Rectal smooth muscle tissue (tissue), 1 donor: ENCODE results near the gene CDK2AP2.

Experiments
- H3K27ac ChIP-seq: one replicate; pipeline ENCODE4 v1.7.0; 2013; ENCODE audit warnings: low read depth, low read length, inconsistent platforms
- H3K27me3 ChIP-seq: one replicate; pipeline ENCODE4 v1.7.0; 2013; ENCODE audit warnings: low read length; ENCODE audit not compliant: control insufficient read depth, insufficient read depth
- H3K36me3 ChIP-seq: one replicate; pipeline ENCODE4 v1.7.0; 2013; ENCODE audit warnings: low read length; ENCODE audit not compliant: control insufficient read depth, insufficient read depth
- H3K4me1 ChIP-seq: one replicate; pipeline ENCODE4 v1.7.0; 2013; ENCODE audit warnings: low read length; ENCODE audit not compliant: control insufficient read depth, insufficient read depth
- H3K4me3 ChIP-seq: one replicate; pipeline ENCODE4 v1.7.0; 2013; ENCODE audit warnings: low read length
- H3K9ac ChIP-seq: one replicate; pipeline ENCODE4 v1.7.0; 2013; ENCODE audit warnings: low read length

The CDK2AP2 gene

GRCh38 chr11:67497656-67498291, 10.2 kb downstream of the CDK2AP2 start:
- H3K4me1 ChIP-seq: no peaks in the 10 kb centered on the region
- no peak overlapping the region for H3K9ac ChIP-seq
- no peak overlapping the region for H3K27ac ChIP-seq
- no peaks in the 10 kb centered on the region for H3K27me3 ChIP-seq
- H3K36me3 ChIP-seq: peaks cover 6% of the 10 kb centered on the region
- no peak overlapping the region for H3K4me3 ChIP-seq

GRCh38 chr11:67496113-67496512, 11.8 kb downstream of the CDK2AP2 start:
- Histone ChIP-seq H3K4me3 (no peak overlapping the region), H3K4me1 (no peaks in the 10 kb centered on the region), H3K9ac (no peak overlapping the region), H3K27ac (no peak overlapping the region), H3K36me3 (peaks cover 6% of the 10 kb centered on the region), H3K27me3 (no peaks in the 10 kb centered on the region)

- H3K4me1 ChIP-seq: no peaks in the 10 kb centered on the region
- no peak overlapping the region for H3K27ac ChIP-seq
- H3K27me3 ChIP-seq: no peaks in the 10 kb centered on the region
- no peak overlapping the region for H3K4me3 ChIP-seq
- peaks cover 6% of the 10 kb centered on the region for H3K36me3 ChIP-seq
- H3K9ac ChIP-seq: no peak overlapping the region
Measured at GRCh38 chr11:67495234-67496005, 12.5 kb downstream of the CDK2AP2 start.

GRCh38 chr11:67494371-67495233, 13.4 kb downstream of the CDK2AP2 start:
- no peaks in the 10 kb centered on the region for H3K27me3 ChIP-seq
- H3K27ac ChIP-seq: no peak overlapping the region
- no peak overlapping the region for H3K9ac ChIP-seq
- no peak overlapping the region for H3K4me3 ChIP-seq
- peaks cover 12% of the 10 kb centered on the region for H3K36me3 ChIP-seq
- no peaks in the 10 kb centered on the region for H3K4me1 ChIP-seq

- H3K9ac ChIP-seq: no peak overlapping the region
- peaks cover 11% of the 10 kb centered on the region for H3K36me3 ChIP-seq
- no peak overlapping the region for H3K4me3 ChIP-seq
- H3K27me3 ChIP-seq: no peaks in the 10 kb centered on the region
- H3K4me1 ChIP-seq: no peaks in the 10 kb centered on the region
- H3K27ac ChIP-seq: no peak overlapping the region
Measured at GRCh38 chr11:67493548-67494370, 14.2 kb downstream of the CDK2AP2 start.

GRCh38 chr11:67492801-67493547, 15.0 kb downstream of the CDK2AP2 start:
- no peak overlapping the region for H3K9ac ChIP-seq
- no peaks in the 10 kb centered on the region for H3K27me3 ChIP-seq
- H3K27ac ChIP-seq: no peak overlapping the region
- no peak overlapping the region for H3K4me3 ChIP-seq
- H3K36me3 ChIP-seq: peaks cover 11% of the 10 kb centered on the region
- H3K4me1 ChIP-seq: no peaks in the 10 kb centered on the region

GRCh38 chr11:67492069-67492727, 15.8 kb downstream of the CDK2AP2 start:
- no peak overlapping the region for H3K9ac ChIP-seq
- H3K27me3 ChIP-seq: no peaks in the 10 kb centered on the region
- no peaks in the 10 kb centered on the region for H3K4me1 ChIP-seq
- no peak overlapping the region for H3K4me3 ChIP-seq
- H3K36me3 ChIP-seq: peaks cover 14% of the 10 kb centered on the region
- no peak overlapping the region for H3K27ac ChIP-seq

GRCh38 chr11:67491276-67492068, 16.5 kb downstream of the CDK2AP2 start:
- Histone ChIP-seq H3K4me1 (no peaks in the 10 kb centered on the region), H3K4me3 (no peak overlapping the region), H3K36me3 (peaks cover 14% of the 10 kb centered on the region), H3K27me3 (no peaks in the 10 kb centered on the region), H3K9ac (no peak overlapping the region), H3K27ac (no peak overlapping the region)

GRCh38 chr11:67490727-67491065, 17.3 kb downstream of the CDK2AP2 start:
- no peak overlapping the region for H3K4me3 ChIP-seq
- peaks cover 11% of the 10 kb centered on the region for H3K36me3 ChIP-seq
- H3K4me1 ChIP-seq: no peaks in the 10 kb centered on the region
- no peaks in the 10 kb centered on the region for H3K27me3 ChIP-seq
- no peak overlapping the region for H3K27ac ChIP-seq
- H3K9ac ChIP-seq: no peak overlapping the region

- no peaks in the 10 kb centered on the region for H3K27me3 ChIP-seq
- no peak overlapping the region for H3K27ac ChIP-seq
- peaks cover 11% of the 10 kb centered on the region for H3K36me3 ChIP-seq
- no peak overlapping the region for H3K4me3 ChIP-seq
- H3K9ac ChIP-seq: no peak overlapping the region
- no peaks in the 10 kb centered on the region for H3K4me1 ChIP-seq
Measured at GRCh38 chr11:67489885-67490726, 17.9 kb downstream of the CDK2AP2 start.
